ENCODE results near the gene ABCC6. TPM values are rescaled to one million over a fixed set of nuclear protein-coding genes. Genes with fewer than 3 reads are reported as not detected.
"Not testable (repeated sequence)": the region's sequence is repeated elsewhere in the genome, so short reads cannot be mapped to it uniquely, and the experiment has no call there.

ABCC6 gene
- total and polyA plus RNA-seq, 7 experiments from 2014 or later = 0.08 to 3.9 (median 0.15) TPM; not detected in 3

DNA sequence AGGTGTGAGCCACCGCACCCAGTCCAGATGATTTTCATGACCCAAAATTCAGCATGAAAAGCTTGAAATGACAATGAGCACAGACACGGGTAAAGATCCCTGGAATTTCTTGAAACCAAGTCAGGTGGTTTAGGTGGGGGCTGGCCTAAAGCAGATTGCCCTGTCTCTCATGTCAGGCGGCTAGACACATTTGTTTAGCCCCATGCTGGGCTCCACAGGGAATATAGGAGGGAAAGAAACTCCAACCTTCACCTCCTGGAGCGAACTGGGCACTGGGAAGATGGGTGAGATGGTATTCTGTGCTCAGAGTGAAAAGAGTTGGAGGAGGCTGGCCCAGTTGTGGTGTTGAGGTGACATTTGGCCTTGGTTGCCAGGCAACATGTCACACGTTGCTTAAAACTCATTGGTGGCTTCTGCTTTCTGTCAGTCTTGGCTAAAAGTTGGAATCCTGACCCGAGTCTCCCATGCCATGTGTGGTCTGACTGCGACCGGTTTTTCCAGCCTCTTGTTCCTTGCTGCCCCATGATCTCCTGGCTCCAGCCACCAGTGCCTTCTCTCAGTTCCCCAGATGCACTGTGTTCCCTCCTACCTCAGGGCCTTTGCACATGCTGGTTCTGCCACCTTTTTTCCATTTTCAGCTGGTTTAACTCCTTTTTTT lies 113.7 kb downstream of the ABCC6 start:
- H3K4me3 Mint-ChIP-seq = no peak overlapping the region
- H3K9me3 Mint-ChIP-seq = peaks cover 0 to 2% (median 0%) of the 10 kb centered on the region in 11 donors
- H3K27ac Mint-ChIP-seq = peak overlapping the region in 2 of 9 donors; percentile 25 to 28
- intact Hi-C loops (cut with micrococcal nuclease) = no loop called here
- no peaks in the 10 kb centered on the region for H3K27me3 Mint-ChIP-seq
- Histone ChIP-seq H3K4me1 (ENCODE audit: control insufficient read depth in 2 of 2, insufficient read depth in 2 of 2, low read length in 2 of 2) (no peaks in the 10 kb centered on the region), H3K9me3 (ENCODE audit: control insufficient read depth in 2 of 3, low read length in 3 of 3) (no peaks in the 10 kb centered on the region), H3K36me3 (ENCODE audit: control insufficient read depth in 2 of 3, insufficient read depth in 3 of 3, low read length in 3 of 3) (peaks cover 6 to 97% (median 17%) of the 10 kb centered on the region in 3 experiments), H3K27ac (ENCODE audit: low read depth, low read length) (no peak overlapping the region), H3K4me3 (ENCODE audit: low read length) (no peak overlapping the region), H3K27me3 (ENCODE audit: control insufficient read depth in 2 of 2, insufficient read depth in 2 of 2, low read length in 2 of 2) (no peaks in the 10 kb centered on the region)
- ATAC-seq (no peak), DNase-seq (no peak)
- H3K36me3 Mint-ChIP-seq = peaks cover 8 to 70% (median 36%) of the 10 kb centered on the region in 5 donors
- CTCF ChIA-PET = no interaction called here
- POLR2A ChIA-PET = no interaction called here
- H3K4me1 Mint-ChIP-seq = peaks cover 0 to 2% (median 0%) of the 10 kb centered on the region in 7 donors

DNA sequence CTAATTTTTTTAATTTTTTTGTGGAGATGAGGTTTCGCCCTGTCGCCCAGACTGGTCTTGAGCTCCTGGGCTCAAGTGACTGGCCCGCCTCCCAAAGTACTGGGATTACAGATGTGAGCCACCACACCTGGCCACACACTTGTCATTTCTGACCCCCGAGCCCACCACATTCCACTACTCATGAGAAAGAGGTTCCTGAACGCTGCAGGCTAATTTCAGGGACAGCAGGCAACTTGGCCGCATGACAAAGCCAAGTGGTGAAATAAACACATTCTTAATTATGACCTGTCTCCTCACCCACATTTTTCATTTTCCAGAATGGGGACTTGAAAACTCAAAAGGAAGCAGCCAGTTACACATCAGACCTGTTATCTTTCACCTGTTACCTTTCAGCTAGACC lies 114.5 kb downstream of the ABCC6 start:
- CTCF ChIA-PET = interaction anchor here (0.7 kb wide), 1 partner anchor 318 kb away, joined by 3 read pairs; no protein-coding TSS in a partner anchor
- Mint-ChIP-seq H3K9me3 (peaks cover 0 to 2% (median 0%) of the 10 kb centered on the region in 11 donors), H3K4me3 (no peak overlapping the region), H3K27me3 (no peaks in the 10 kb centered on the region), H3K4me1 (peaks cover 0 to 4% (median 0%) of the 10 kb centered on the region in 7 donors), H3K36me3 (peaks cover 9 to 68% (median 36%) of the 10 kb centered on the region in 5 donors), H3K27ac (peak overlapping the region in 1 of 9 donors; percentile 4)
- intact Hi-C loops (cut with micrococcal nuclease) = no loop called here
- Histone ChIP-seq H3K4me1 (ENCODE audit: control insufficient read depth in 2 of 2, insufficient read depth in 2 of 2, low read length in 2 of 2) (no peaks in the 10 kb centered on the region), H3K27me3 (ENCODE audit: control insufficient read depth in 2 of 2, insufficient read depth in 2 of 2, low read length in 2 of 2) (no peaks in the 10 kb centered on the region), H3K9me3 (ENCODE audit: control insufficient read depth in 2 of 3, low read length in 3 of 3) (no peaks in the 10 kb centered on the region), H3K36me3 (ENCODE audit: control insufficient read depth in 2 of 3, insufficient read depth in 3 of 3, low read length in 3 of 3) (peaks cover 9 to 94% (median 17%) of the 10 kb centered on the region in 3 experiments), H3K27ac (ENCODE audit: low read depth, low read length) (no peak overlapping the region), H3K4me3 (ENCODE audit: low read length) (no peak overlapping the region)
- POLR2A ChIA-PET = no interaction called here
- ATAC-seq (no peak), DNase-seq (no peak)

DNA sequence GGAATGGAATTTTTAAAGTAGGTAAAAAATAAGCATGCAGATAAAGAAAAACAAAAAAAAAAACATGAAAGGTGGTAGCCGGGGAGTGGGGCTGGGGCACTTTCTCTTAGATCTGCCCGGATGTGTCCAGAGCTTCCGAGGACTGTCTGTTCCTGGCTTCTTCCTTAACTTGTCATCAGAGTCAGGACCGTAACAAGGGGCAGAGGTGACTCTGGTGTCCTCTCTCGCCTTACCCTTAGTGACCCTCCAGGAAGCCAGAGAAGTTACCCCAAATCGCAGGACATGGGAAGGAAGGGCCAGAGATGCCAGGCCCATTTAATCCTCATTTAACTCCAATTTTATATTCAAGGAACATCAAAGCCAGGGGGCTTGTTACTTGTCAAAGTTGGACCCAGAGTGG lies 115.5 kb downstream of the ABCC6 start:
- H3K27me3 Mint-ChIP-seq = no peaks in the 10 kb centered on the region
- no peak overlapping the region for H3K27ac Mint-ChIP-seq
- H3K36me3 Mint-ChIP-seq = peaks cover 10 to 70% (median 43%) of the 10 kb centered on the region in 5 donors
- H3K27me3 ChIP-seq (ENCODE audit: control insufficient read depth in 2 of 2, insufficient read depth in 2 of 2, low read length in 2 of 2) = no peaks in the 10 kb centered on the region
- no peak for ATAC-seq
- H3K36me3 ChIP-seq (ENCODE audit: control insufficient read depth in 2 of 3, insufficient read depth in 3 of 3, low read length in 3 of 3) = peaks cover 10 to 92% (median 16%) of the 10 kb centered on the region in 3 experiments
- H3K9me3 Mint-ChIP-seq = peaks cover 0 to 2% (median 0%) of the 10 kb centered on the region in 11 donors
- intact Hi-C loops (cut with micrococcal nuclease) = no loop called here
- peaks cover 0 to 4% (median 0%) of the 10 kb centered on the region in 7 donors for H3K4me1 Mint-ChIP-seq
- DNase-seq = no peak
- CTCF ChIA-PET = no interaction called here
- H3K4me3 ChIP-seq (ENCODE audit: low read length) = no peak overlapping the region
- H3K9me3 ChIP-seq (ENCODE audit: control insufficient read depth in 2 of 3, low read length in 3 of 3) = no peaks in the 10 kb centered on the region
- no peak overlapping the region for H3K27ac ChIP-seq (ENCODE audit: low read depth, low read length)
- POLR2A ChIA-PET = no interaction called here
- H3K4me3 Mint-ChIP-seq = no peak overlapping the region
- no peaks in the 10 kb centered on the region for H3K4me1 ChIP-seq (ENCODE audit: control insufficient read depth in 2 of 2, insufficient read depth in 2 of 2, low read length in 2 of 2)

DNA sequence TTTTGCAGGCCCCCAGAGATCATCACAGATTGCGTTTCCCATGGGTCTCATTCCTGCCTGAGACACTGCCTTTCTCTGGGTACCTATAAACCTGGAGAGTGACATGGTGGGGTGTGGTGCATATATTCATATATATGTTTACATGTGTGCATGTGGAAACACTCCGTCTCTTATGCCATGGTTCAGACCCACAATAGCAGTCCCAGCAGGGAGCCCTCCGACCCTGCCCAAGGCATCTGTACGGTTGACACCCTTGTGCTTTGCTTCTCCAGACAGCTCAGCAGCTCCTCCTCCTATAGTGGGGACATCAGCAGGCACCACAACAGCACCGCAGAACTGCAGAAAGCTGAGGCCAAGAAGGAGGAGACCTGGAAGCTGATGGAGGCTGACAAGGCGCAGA lies 116.8 kb downstream of the ABCC6 start:
- Mint-ChIP-seq H3K36me3 (peaks cover 12 to 68% (median 42%) of the 10 kb centered on the region in 5 donors), H3K4me1 (peaks cover 0 to 4% (median 0%) of the 10 kb centered on the region in 7 donors), H3K27me3 (no peaks in the 10 kb centered on the region), H3K4me3 (no peak overlapping the region), H3K27ac (peak overlapping the region in 1 of 9 donors; percentile 33), H3K9me3 (peaks cover 0 to 2% (median 0%) of the 10 kb centered on the region in 11 donors)
- peak; percentile 10 for ATAC-seq
- no peak for DNase-seq
- Histone ChIP-seq H3K4me1 (ENCODE audit: control insufficient read depth in 2 of 2, insufficient read depth in 2 of 2, low read length in 2 of 2) (no peaks in the 10 kb centered on the region), H3K36me3 (ENCODE audit: control insufficient read depth in 2 of 3, insufficient read depth in 3 of 3, low read length in 3 of 3) (peaks cover 4 to 92% (median 10%) of the 10 kb centered on the region in 3 experiments), H3K27me3 (ENCODE audit: control insufficient read depth in 2 of 2, insufficient read depth in 2 of 2, low read length in 2 of 2) (no peaks in the 10 kb centered on the region), H3K27ac (ENCODE audit: low read depth, low read length) (no peak overlapping the region), H3K4me3 (ENCODE audit: low read length) (no peak overlapping the region), H3K9me3 (ENCODE audit: control insufficient read depth in 2 of 3, low read length in 3 of 3) (no peaks in the 10 kb centered on the region)
- CTCF ChIA-PET = no interaction called here
- intact Hi-C loops (cut with micrococcal nuclease) = no loop called here
- POLR2A ChIA-PET = no interaction called here

DNA sequence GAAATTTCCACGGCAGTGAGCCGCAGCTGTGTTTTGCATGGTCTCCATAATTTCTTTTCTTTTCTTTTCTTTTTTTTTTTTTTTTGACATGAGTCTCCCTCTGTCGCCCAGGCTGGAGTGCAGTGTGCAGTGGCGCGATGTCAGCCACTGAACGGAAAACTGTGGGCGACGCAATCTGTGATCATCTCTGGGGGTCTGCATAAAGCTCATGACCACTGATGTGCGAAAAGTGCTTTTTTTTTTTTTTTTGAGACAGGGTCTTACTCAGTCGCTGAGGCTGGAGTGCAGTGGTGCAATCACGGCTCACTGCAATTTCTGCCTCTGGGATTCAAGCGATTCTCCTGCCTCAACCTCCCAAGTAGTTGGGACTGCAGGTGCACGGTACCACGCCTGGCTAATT lies 117.6 kb downstream of the ABCC6 start:
- CTCF ChIA-PET = no interaction called here
- H3K27ac Mint-ChIP-seq = no peak overlapping the region
- peaks cover 0 to 2% (median 0%) of the 10 kb centered on the region in 11 donors for H3K9me3 Mint-ChIP-seq
- H3K9me3 ChIP-seq (ENCODE audit: control insufficient read depth in 2 of 3, low read length in 3 of 3) = no peaks in the 10 kb centered on the region
- H3K27ac ChIP-seq (ENCODE audit: low read depth, low read length) = no peak overlapping the region
- intact Hi-C loops (cut with micrococcal nuclease) = no loop called here
- H3K27me3 ChIP-seq (ENCODE audit: control insufficient read depth in 2 of 2, insufficient read depth in 2 of 2, low read length in 2 of 2) = no peaks in the 10 kb centered on the region
- H3K27me3 Mint-ChIP-seq = no peaks in the 10 kb centered on the region
- H3K4me3 ChIP-seq (ENCODE audit: low read length) = no peak overlapping the region
- POLR2A ChIA-PET = no interaction called here
- no peak overlapping the region for H3K4me3 Mint-ChIP-seq
- peaks cover 0 to 4% (median 0%) of the 10 kb centered on the region in 7 donors for H3K4me1 Mint-ChIP-seq
- DNase-seq = no peak
- H3K36me3 Mint-ChIP-seq = peaks cover 9 to 64% (median 40%) of the 10 kb centered on the region in 5 donors
- H3K36me3 ChIP-seq (ENCODE audit: control insufficient read depth in 2 of 3, insufficient read depth in 3 of 3, low read length in 3 of 3) = peaks cover 4 to 87% (median 10%) of the 10 kb centered on the region in 3 experiments
- ATAC-seq = no peak
- H3K4me1 ChIP-seq (ENCODE audit: control insufficient read depth in 2 of 2, insufficient read depth in 2 of 2, low read length in 2 of 2) = no peaks in the 10 kb centered on the region

DNA sequence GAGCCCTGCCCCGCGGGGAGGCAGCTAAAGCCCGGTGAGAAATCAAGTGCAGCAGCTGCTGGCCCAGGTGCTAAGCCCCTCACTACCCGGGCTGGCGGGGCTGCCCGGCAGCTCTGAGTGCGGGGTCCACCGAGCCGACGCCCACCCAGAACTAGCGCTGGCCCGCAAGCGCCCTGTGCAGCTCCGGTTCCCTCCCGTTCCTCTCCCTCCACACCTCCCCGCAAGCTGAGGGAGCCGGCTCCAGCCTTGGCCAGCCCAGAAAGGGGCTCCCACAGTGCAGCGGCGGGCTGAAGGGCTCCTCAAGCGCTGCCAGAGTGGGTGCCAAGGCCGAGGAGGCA lies 118.5 kb downstream of the ABCC6 start:
- H3K27ac ChIP-seq (ENCODE audit: low read depth, low read length); intact Hi-C loops (cut with micrococcal nuclease); ATAC-seq; H3K9me3 ChIP-seq (ENCODE audit: control insufficient read depth in 2 of 3, low read length in 3 of 3); H3K4me3 ChIP-seq (ENCODE audit: low read length); H3K27me3 Mint-ChIP-seq; DNase-seq; H3K4me1 ChIP-seq (ENCODE audit: control insufficient read depth in 2 of 2, insufficient read depth in 2 of 2, low read length in 2 of 2); H3K27me3 ChIP-seq (ENCODE audit: control insufficient read depth in 2 of 2, insufficient read depth in 2 of 2, low read length in 2 of 2); H3K4me3 Mint-ChIP-seq; H3K9me3 Mint-ChIP-seq; POLR2A ChIA-PET; H3K4me1 Mint-ChIP-seq: not testable (repeated sequence)
- peaks cover 4 to 78% (median 10%) of the 10 kb centered on the region in 3 experiments for H3K36me3 ChIP-seq (ENCODE audit: control insufficient read depth in 2 of 3, insufficient read depth in 3 of 3, low read length in 3 of 3)
- peak overlapping the region in 1 of 9 donors; percentile 33 for H3K27ac Mint-ChIP-seq
- CTCF ChIA-PET = interaction anchor here (0.9 kb wide), 1 partner anchor 16 kb away, joined by 3 read pairs; no protein-coding TSS in a partner anchor
- H3K36me3 Mint-ChIP-seq = peaks cover 9 to 62% (median 40%) of the 10 kb centered on the region in 5 donors

Data from naive thymus-derived CD4-positive, alpha-beta T cell (primary cell).